Ectodermal cell (in vitro differentiated cells): Measurements from ENCODE around the gene TNIK.

Source experiments
- H3K27ac ChIP-seq: 2 replicates; pipeline ENCODE4 v1.7.0; 2013; ENCODE audit warnings: mild to moderate bottlenecking, low read depth, low read length; ENCODE audit not compliant: insufficient read depth, poor library complexity, severe bottlenecking
- H3K27me3 ChIP-seq: 2 replicates; pipeline ENCODE4 v1.7.0; 2013; ENCODE audit warnings: mild to moderate bottlenecking, low read length; ENCODE audit not compliant: insufficient read depth, control insufficient read depth, poor library complexity, severe bottlenecking
- H3K36me3 ChIP-seq: one replicate; pipeline ENCODE4 v1.7.0; 2013; ENCODE audit warnings: low read length; ENCODE audit not compliant: control insufficient read depth, insufficient read depth
- H3K4me1 ChIP-seq: one replicate; pipeline ENCODE4 v1.7.0; 2013; ENCODE audit warnings: low read length; ENCODE audit not compliant: control insufficient read depth, insufficient read depth
- H3K4me3 ChIP-seq: 2 replicates; pipeline ENCODE4 v1.7.0; 2013; ENCODE audit warnings: low read depth, low read length, control low read depth; ENCODE audit not compliant: insufficient read depth
- H3K9me3 ChIP-seq: 2 replicates; pipeline ENCODE4 v1.7.0; 2013; ENCODE audit warnings: mild to moderate bottlenecking, low read length, moderate library complexity; ENCODE audit not compliant: control insufficient read depth
- WGBS, 2 experiments: methylation state at CpG; one replicate each; pipeline ENCODE4 v1.1.7; 2013; ENCODE audit warnings: missing lambda C conversion rate in 2 of 2; 5-methylcytosine and 5-hydroxymethylcytosine counted together

Gene TNIK

DNA sequence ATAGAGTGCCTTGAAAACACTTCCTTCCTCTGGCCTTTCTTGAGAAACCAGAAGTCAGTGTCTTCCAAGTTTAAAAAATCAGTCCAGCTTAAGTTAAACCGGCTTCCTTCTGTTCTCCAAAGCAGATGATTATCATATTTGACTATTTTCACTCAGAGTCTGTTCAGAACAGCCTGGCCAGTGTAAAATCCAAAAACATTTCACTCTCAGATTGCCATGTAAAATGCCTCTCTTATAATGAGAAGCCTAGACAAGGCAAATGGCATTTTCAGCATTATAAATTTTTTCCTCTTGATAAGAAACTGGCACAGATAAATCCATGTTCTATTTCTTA, 193.5 kb downstream of the TNIK start:
- WGBS, 2 experiments = 85 to 93% methylated on average over 1 of the region's 1 CpG
- Histone ChIP-seq H3K36me3 (no peaks in the 10 kb centered on the region), H3K4me3 (no peak overlapping the region), H3K27ac (no peak overlapping the region), H3K27me3 (no peaks in the 10 kb centered on the region), H3K9me3 (no peaks in the 10 kb centered on the region), H3K4me1 (no peaks in the 10 kb centered on the region)

DNA sequence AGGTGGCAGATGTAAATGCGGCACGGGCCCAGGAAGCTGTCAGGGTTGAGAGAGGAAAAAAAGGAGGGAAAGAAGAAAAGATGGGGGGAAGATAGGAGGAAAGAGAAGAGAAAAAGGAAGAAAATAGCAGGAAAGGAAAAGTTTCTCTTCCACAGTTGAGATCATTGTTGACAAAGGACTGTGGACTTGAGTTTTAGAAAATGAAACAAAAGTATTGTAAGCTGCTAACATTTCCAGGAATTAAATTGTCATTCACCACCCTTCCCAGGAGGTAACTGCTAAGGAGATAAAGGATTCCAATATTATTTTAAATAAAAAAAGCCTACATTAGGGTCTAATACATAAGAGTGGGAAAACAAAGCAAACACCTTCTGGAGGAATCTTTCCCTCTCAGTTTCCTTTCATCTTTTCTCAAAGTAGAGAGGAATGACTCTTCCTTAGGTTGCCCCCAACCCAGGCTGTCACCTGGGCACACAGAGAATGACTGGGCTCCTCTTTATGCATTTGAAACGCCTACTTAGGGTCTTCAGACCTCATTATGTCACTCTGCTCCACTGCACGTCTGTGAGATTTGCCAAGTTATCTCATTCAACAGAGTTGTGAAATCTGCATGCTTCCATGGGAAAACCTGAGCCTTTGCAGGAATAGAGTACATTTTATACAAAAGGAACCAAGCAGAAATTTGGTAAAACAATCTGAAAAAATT, 194.0 kb downstream of the TNIK start:
- WGBS, 2 experiments = 65 to 70% methylated on average over 4 of the region's 4 CpGs
- no peak overlapping the region for H3K4me3 ChIP-seq
- no peaks in the 10 kb centered on the region for H3K9me3 ChIP-seq
- H3K27me3 ChIP-seq = no peaks in the 10 kb centered on the region
- no peaks in the 10 kb centered on the region for H3K4me1 ChIP-seq
- no peak overlapping the region for H3K27ac ChIP-seq
- H3K36me3 ChIP-seq = no peaks in the 10 kb centered on the region

DNA sequence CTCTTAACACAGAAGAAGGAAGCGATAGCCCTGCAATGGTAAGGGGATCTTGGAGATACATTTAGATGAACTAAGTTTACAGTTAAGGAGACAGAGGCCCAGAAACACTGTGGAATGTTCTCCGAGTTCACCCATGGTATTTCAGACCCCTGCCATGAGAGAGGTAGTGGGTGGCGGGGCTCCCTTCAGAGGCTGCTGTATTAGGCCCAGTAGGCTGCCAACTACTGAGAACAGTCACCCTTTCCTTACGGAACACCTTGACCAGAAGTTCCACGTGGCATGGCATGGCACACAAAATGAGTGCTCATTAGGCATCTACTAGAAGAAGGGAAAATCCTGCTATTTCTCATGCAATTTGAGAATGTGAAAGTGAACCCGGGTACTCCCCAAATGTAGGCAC, 195.4 kb downstream of the TNIK start:
- WGBS, 2 experiments = 92 to 95% methylated on average over 6 of the region's 6 CpGs
- Histone ChIP-seq H3K36me3 (no peaks in the 10 kb centered on the region), H3K27me3 (no peaks in the 10 kb centered on the region), H3K4me1 (no peaks in the 10 kb centered on the region), H3K27ac (no peak overlapping the region), H3K9me3 (no peaks in the 10 kb centered on the region), H3K4me3 (no peak overlapping the region)

DNA sequence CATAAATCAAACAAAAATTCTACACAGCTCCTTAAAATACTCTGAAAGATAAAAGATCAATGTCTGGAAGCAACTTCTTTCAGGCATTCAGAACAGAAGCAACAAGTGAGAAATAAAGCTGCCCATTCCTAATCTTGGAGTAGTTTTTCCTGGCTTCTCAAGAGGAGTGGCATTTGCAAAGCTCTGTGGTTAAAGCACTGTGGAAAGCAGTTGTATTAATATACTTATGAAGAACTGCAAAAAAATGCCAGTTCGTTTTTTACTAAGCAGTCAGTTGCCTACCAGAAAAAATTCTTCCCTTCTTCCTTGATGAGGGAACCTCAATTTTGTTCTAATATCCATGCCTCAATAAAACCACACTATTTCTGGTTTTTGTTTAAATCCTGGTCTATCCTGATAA, 197.8 kb downstream of the TNIK start:
- no peaks in the 10 kb centered on the region for H3K36me3 ChIP-seq
- H3K4me1 ChIP-seq = no peaks in the 10 kb centered on the region
- H3K4me3 ChIP-seq = no peak overlapping the region
- H3K27ac ChIP-seq = no peak overlapping the region
- no peaks in the 10 kb centered on the region for H3K9me3 ChIP-seq
- 88 to 93% methylated on average over 1 of the region's 1 CpG for WGBS, 2 experiments
- no peaks in the 10 kb centered on the region for H3K27me3 ChIP-seq

DNA sequence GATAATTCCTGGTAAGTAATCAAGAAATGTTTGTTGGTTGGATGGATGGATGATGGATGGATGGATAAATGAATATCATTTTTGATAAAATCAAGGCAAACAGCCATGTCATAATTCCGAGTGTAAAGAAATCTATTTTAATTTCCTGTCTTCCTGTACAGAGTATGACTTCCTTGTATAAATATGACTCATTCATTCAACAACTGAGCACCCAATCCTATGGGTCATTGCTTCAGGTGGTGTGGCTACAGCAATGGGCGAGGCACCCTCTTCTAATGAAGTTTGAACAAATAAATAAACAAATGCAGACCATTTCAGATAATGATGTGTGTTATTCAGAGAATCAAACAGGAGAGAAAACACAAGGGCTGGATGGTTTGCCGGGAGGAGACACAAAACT, 198.7 kb downstream of the TNIK start:
- Histone ChIP-seq H3K9me3 (no peaks in the 10 kb centered on the region), H3K27me3 (no peaks in the 10 kb centered on the region), H3K36me3 (no peaks in the 10 kb centered on the region), H3K27ac (no peak overlapping the region), H3K4me1 (no peaks in the 10 kb centered on the region), H3K4me3 (no peak overlapping the region)
- 88 to 100% methylated on average over 2 to 3 of the region's 3 CpGs for WGBS, 2 experiments

DNA sequence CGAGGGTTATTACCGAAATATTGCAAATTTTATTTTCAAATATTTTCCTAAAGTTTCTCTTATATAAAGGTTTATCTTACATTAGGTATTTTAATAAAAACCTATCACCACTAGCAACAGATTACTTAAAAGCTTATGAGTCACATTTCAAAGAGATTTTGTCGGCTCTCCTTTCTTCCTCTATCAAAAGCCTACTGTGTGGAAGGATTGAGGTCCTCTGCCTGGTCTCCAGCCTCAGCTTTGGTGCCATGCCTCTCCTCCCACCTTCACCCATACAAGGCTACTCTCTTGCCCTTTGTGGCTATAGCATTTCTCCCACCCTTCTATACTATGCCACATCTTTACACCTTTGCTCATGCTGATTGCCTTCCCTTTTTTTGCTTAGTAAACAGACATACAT, 199.3 kb downstream of the TNIK start:
- no peaks in the 10 kb centered on the region for H3K9me3 ChIP-seq
- no peak overlapping the region for H3K27ac ChIP-seq
- no peaks in the 10 kb centered on the region for H3K27me3 ChIP-seq
- H3K36me3 ChIP-seq = no peaks in the 10 kb centered on the region
- no peaks in the 10 kb centered on the region for H3K4me1 ChIP-seq
- 87 to 89% methylated on average over 1 of the region's 3 CpGs for WGBS, 2 experiments
- no peak overlapping the region for H3K4me3 ChIP-seq

DNA sequence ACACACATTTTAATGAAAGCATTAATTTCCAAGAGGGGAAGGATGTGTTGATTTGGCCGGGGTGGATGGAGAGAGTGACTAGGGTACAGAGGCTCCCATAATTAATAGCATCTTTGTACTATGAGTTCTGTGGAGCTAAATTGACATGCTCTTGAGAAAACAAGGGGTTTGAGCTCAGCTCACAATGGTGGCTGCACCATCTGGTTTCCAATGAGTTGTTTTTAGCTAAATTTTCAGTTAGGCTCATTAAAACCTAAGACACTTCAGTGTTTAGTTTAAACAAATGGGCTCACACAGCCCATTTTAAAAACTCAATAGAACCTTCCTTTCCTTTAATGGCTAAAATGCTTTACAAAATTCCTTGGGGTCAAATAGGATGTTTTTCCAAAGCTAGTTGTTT, 199.7 kb downstream of the TNIK start:
- WGBS, 2 experiments = 100% methylated on average over 1 of the region's 1 CpG

DNA sequence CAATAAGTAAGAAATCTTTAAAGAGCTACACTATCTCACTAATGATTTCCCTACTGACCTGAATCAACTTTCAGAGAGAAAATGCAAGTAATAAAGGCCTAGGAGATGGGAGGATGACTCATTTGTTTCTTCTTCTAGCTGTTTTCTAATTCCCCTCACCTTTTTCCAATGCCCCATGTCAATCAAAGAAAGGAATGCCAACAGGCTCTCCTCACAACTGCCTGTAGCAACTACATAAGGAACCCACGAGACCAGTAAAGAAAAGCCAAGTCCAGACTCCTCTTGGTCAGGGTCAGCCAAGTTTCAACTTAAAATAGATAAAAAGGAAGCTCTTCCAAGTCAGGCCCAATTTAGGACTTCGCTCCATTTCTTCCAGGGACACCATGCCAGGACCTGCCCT, 201.9 kb downstream of the TNIK start:
- whole genome bisulfite sequencing, 2 experiments = 86 to 91% methylated on average over 2 of the region's 2 CpGs

More for the DNA sequence above, 199.7 kb downstream of the TNIK start:
- Histone ChIP-seq H3K4me1 (peaks cover 2% of the 10 kb centered on the region), H3K27me3 (no peaks in the 10 kb centered on the region), H3K9me3 (no peaks in the 10 kb centered on the region), H3K4me3 (no peak overlapping the region), H3K36me3 (no peaks in the 10 kb centered on the region), H3K27ac (no peak overlapping the region)

DNA sequence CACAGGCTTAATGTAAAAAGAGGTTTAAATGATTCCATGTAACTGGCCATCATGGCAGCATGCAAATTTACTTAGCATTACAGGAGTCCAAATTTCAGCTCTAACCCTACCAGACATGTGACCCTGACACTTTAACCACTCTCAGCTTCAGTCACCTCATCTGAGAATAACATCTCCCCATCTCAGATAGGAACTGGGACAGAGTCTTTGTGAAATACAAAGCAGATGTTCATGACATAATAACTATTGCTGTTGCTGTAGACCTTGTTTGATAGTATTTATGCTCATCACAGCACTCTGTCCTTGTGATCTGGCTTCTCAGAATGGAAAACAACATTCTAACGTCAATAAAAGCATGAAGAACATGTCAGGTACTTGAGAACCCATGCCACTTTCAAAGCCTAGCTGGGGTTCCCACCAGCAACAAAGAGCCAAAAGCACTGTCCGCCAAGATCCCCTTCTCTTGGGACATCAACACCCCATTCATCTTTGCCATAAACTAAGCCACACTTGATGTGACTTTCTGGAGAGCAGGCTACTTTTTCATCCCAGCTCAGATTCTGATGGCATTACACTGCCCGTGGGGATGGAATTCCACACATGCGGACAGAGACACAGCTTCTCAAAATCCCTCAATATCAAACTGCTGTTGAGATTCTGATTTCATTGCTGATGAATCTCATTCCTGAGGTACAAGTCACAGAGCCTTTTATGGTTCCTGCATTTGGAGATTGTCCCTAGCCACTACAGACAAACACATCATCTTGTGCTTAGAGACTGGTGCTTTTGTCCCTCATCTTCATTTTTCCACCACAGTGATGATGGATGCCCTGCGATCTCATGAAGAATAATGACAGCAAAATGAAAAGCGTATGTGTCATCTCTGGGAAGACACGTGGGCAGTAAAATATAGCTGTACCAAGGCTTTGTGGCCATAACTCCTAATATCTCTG, 202.7 kb downstream of the TNIK start:
- Histone ChIP-seq H3K27ac (no peak overlapping the region), H3K27me3 (no peaks in the 10 kb centered on the region), H3K36me3 (no peaks in the 10 kb centered on the region), H3K9me3 (no peaks in the 10 kb centered on the region), H3K4me1 (peaks cover 3% of the 10 kb centered on the region), H3K4me3 (no peak overlapping the region)
- WGBS, 2 experiments = 94 to 97% methylated on average over 7 of the region's 7 CpGs

More for the DNA sequence above, 201.9 kb downstream of the TNIK start:
- Histone ChIP-seq H3K9me3 (no peaks in the 10 kb centered on the region), H3K27me3 (no peaks in the 10 kb centered on the region), H3K36me3 (no peaks in the 10 kb centered on the region), H3K4me1 (peaks cover 3% of the 10 kb centered on the region), H3K4me3 (no peak overlapping the region), H3K27ac (no peak overlapping the region)

DNA sequence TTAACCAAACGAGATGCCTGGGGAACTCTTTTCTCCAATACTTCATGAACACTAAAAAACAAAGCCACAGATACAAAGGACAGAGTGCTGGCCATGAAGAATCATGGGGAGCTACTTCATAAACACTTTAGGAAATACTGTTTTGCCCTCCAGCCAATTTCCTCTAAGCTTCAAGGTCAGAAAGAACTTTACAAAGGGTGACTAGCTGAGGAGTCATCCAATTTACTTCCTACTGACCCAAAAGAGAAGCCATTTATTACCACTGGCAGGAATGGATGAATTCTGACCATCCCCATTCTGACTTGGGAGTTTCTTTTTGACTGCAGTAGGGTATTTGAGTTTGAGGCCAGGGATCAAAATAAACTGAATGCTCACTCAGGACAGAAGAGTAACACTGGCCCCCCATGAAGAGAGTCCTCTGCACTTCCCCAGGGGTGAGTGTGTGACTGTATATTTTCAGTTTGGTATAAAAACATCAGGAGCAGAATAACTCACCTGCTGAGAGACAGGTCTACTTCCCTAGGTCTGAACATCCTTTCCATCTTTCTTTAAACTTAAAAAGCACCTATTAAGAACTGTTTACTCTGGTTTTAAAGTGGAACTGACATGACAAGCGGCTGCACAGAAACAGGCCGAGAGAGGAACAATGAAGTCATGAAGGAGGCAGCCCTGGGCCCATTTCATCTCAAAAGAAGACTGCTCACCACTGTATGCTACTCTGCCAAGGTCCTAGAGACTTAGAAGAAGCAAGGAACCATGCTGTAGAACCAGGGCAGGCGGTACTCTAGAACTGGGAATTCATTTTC, 203.6 kb downstream of the TNIK start:
- WGBS, 2 experiments = 85 to 87% methylated on average over 4 of the region's 4 CpGs
- H3K27me3 ChIP-seq = no peaks in the 10 kb centered on the region
- no peaks in the 10 kb centered on the region for H3K36me3 ChIP-seq
- H3K4me1 ChIP-seq = peaks cover 3% of the 10 kb centered on the region
- H3K4me3 ChIP-seq = no peak overlapping the region
- H3K9me3 ChIP-seq = no peaks in the 10 kb centered on the region
- no peak overlapping the region for H3K27ac ChIP-seq
